GM19043 (cell line): ENCODE measurements around the gene OR52B6.
"Not testable (repeated sequence)": the region's sequence is repeated elsewhere in the genome, so short reads cannot be mapped to it uniquely, and the experiment has no call there.

Experiments
- ATAC-seq: cut with Tn5 transposase; IDR thresholded peaks from one replicate; pipeline ENCODE4 v1.9.1; 2021; ENCODE audit warnings: low read depth; ENCODE audit not compliant: unreplicated experiment

Gene OR52B6

GRCh38 chr11:5580577-5580976 lies at the start of gene OR52B6:
Gene OR52B6 (plus strand): TSS chr11:5580877. CDS start chr11:5580877, 0 bp downstream.
- no peak for ATAC-seq

GRCh38 chr11:5531053-5531831 lies 49.4 kb upstream of the OR52B6 start:
- ATAC-seq: no peak

GRCh38 chr11:5534046-5534445 lies 46.6 kb upstream of the OR52B6 start:
- no peak for ATAC-seq

GRCh38 chr11:5536482-5536881 lies 44.2 kb upstream of the OR52B6 start:
- ATAC-seq: no peak

GRCh38 chr11:5541427-5541826 lies 39.2 kb upstream of the OR52B6 start:
- no peak for ATAC-seq

- ATAC-seq: no peak
Measured at GRCh38 chr11:5546457-5546856, 34.2 kb upstream of the OR52B6 start.

- peak; percentile 83 for ATAC-seq
Measured at GRCh38 chr11:5547982-5548381, 32.7 kb upstream of the OR52B6 start.

- no peak for ATAC-seq
Measured at GRCh38 chr11:5548440-5548839, 32.2 kb upstream of the OR52B6 start, which contains the start of gene OR52H1. Gene OR52H1 (minus strand): TSS chr11:5548540. CDS start chr11:5545505, 3,035 bp downstream.

- no peak for ATAC-seq
Measured at GRCh38 chr11:5550440-5551095, 30.1 kb upstream of the OR52B6 start.

- ATAC-seq: no peak
Measured at GRCh38 chr11:5553343-5553742, 27.3 kb upstream of the OR52B6 start.

GRCh38 chr11:5556596-5557188 lies 24.0 kb upstream of the OR52B6 start:
- ATAC-seq: no peak

- no peak for ATAC-seq
Measured at GRCh38 chr11:5557751-5558150, 22.9 kb upstream of the OR52B6 start.

- ATAC-seq: no peak
Measured at GRCh38 chr11:5564259-5565019, 16.2 kb upstream of the OR52B6 start.

GRCh38 chr11:5574654-5575053 lies 6.0 kb upstream of the OR52B6 start:
- no peak for ATAC-seq

GRCh38 chr11:5575152-5575551 lies 5.5 kb upstream of the OR52B6 start:
- ATAC-seq: no peak

GRCh38 chr11:5577101-5577500 lies 3.6 kb upstream of the OR52B6 start:
- no peak for ATAC-seq

GRCh38 chr11:5581014-5581413 lies 337 bp downstream of the OR52B6 start:
- no peak for ATAC-seq

GRCh38 chr11:5584458-5584857 lies 3.8 kb downstream of the OR52B6 start:
- ATAC-seq: not testable (repeated sequence)

GRCh38 chr11:5589906-5590305 lies 9.2 kb downstream of the OR52B6 start:
- ATAC-seq: not testable (repeated sequence)

GRCh38 chr11:5591613-5592012 lies 10.9 kb downstream of the OR52B6 start:
- ATAC-seq: no peak

GRCh38 chr11:5592615-5593014 lies 11.9 kb downstream of the OR52B6 start:
- ATAC-seq: no peak
